Endodermal cell (in vitro differentiated cells): ENCODE results near the gene HTR6. TPM values are rescaled to one million over a fixed set of nuclear protein-coding genes. Genes with fewer than 3 reads are reported as not detected.

ENCODE experiments used
- DNase-seq: peaks from one replicate; pipeline ENCODE4 v3.0.0-alpha.2; 2017
- H3K27ac ChIP-seq: 2 replicates; pipeline ENCODE4 v1.5.1; 2013; ENCODE audit warnings: mild to moderate bottlenecking, low read depth, low read length, moderate library complexity
- H3K27me3 ChIP-seq: 2 replicates; pipeline ENCODE4 v1.6.1; 2013; ENCODE audit warnings: mild to moderate bottlenecking, low read length, moderate library complexity; ENCODE audit not compliant: insufficient read depth, control insufficient read depth, poor library complexity, severe bottlenecking
- H3K36me3 ChIP-seq: 2 replicates; pipeline ENCODE4 v1.7.0; 2013; ENCODE audit warnings: mild to moderate bottlenecking, low read length, moderate library complexity; ENCODE audit not compliant: control insufficient read depth, insufficient read depth
- H3K4me1 ChIP-seq: one replicate; pipeline ENCODE4 v1.7.0; 2013; ENCODE audit warnings: low read length; ENCODE audit not compliant: control insufficient read depth, insufficient read depth
- H3K4me3 ChIP-seq: 2 replicates; pipeline ENCODE4 v1.5.1; 2013; ENCODE audit warnings: mild to moderate bottlenecking, low read length, moderate library complexity
- H3K9ac ChIP-seq: 2 replicates; pipeline ENCODE4 v1.6.1; 2013; ENCODE audit warnings: mild to moderate bottlenecking, low read length, moderate library complexity; ENCODE audit not compliant: poor library complexity, severe bottlenecking; ENCODE audit errors: extremely low read depth
- H3K9me3 ChIP-seq: 2 replicates; pipeline ENCODE4 v1.6.1; 2013; ENCODE audit warnings: mild to moderate bottlenecking, low read length, moderate library complexity; ENCODE audit not compliant: control insufficient read depth
- H3K27ac Mint-ChIP-seq: 2 replicates; pipeline ENCODE4 v1.8.0; 2020; ENCODE audit warnings: mixed read lengths
- H3K27me3 Mint-ChIP-seq: 2 replicates; pipeline ENCODE4 v1.8.0; 2021; ENCODE audit warnings: mild to moderate bottlenecking, mixed read lengths; ENCODE audit not compliant: insufficient read depth
- H3K36me3 Mint-ChIP-seq: 2 replicates; pipeline ENCODE4 v1.8.0; 2020; ENCODE audit warnings: low read depth, mixed read lengths
- H3K4me1 Mint-ChIP-seq: 2 replicates; pipeline ENCODE4 v1.8.0; 2020; ENCODE audit warnings: mixed read lengths
- H3K4me3 Mint-ChIP-seq: 2 replicates; pipeline ENCODE4 v1.8.0; 2020; ENCODE audit warnings: mild to moderate bottlenecking, moderate library complexity, mixed read lengths
- H3K9me3 Mint-ChIP-seq: 2 replicates; pipeline ENCODE4 v1.8.0; 2020; ENCODE audit warnings: mild to moderate bottlenecking, mixed read lengths
- WGBS, 2 experiments: methylation state at CpG; one replicate each; pipeline versions ENCODE4 v1.1.5 to v1.1.7; 2013; ENCODE audit warnings: missing lambda C conversion rate in 2 of 2, mixed read lengths in 1 of 2; ENCODE audit not compliant: insufficient coverage in 1 of 2, insufficient read length in 1 of 2; 5-methylcytosine and 5-hydroxymethylcytosine counted together
- total RNA-seq, 2 donors: library from RNA; stranded (reverse); fragmentation: NEBNext Ultra II Directional in 1 of 2; extraction: Animal tissue kit (Norgen Biotek cat#: 25700) in 1 of 2; gene quantifications; 2 replicates in 1 of 2; 3 replicates in 1 of 2; pipeline ENCODE4 v1.2.1, GENCODE V29; 2021
- TF ChIP-seq, protein P1 (sequence below): fragments of 200-600 bp; sonication (generic); conservative IDR thresholded peaks from 2 replicates; pipeline ENCODE4 v1.5.0; 2021; ENCODE audit warnings: antibody characterized with exemption, mild to moderate bottlenecking

HTR6 gene
- total RNA-seq, 2 donors from 2014 or later, result 0.31 TPM; not detected in 1

DNA sequence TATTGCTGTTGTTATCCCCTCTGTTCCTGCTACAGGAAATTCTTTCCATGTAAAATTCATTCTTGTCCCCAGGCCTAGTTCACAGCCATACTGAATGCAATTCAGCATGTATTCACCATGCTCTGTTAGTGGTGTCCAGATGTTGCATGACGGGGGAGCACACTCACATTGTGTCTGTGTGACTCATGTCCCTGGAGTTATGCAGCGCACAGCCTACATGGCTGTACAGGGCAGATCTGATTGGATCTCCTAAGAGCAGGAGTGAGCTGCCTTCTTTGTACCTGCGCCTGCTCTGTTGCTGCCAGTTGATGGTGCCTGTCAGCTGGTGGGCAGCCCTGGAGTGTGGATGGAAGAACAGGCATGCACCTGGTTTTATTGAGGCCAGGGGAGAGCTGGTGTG is 17.6 kb downstream of the HTR6 start:
- TF ChIP-seq, protein P1, sequence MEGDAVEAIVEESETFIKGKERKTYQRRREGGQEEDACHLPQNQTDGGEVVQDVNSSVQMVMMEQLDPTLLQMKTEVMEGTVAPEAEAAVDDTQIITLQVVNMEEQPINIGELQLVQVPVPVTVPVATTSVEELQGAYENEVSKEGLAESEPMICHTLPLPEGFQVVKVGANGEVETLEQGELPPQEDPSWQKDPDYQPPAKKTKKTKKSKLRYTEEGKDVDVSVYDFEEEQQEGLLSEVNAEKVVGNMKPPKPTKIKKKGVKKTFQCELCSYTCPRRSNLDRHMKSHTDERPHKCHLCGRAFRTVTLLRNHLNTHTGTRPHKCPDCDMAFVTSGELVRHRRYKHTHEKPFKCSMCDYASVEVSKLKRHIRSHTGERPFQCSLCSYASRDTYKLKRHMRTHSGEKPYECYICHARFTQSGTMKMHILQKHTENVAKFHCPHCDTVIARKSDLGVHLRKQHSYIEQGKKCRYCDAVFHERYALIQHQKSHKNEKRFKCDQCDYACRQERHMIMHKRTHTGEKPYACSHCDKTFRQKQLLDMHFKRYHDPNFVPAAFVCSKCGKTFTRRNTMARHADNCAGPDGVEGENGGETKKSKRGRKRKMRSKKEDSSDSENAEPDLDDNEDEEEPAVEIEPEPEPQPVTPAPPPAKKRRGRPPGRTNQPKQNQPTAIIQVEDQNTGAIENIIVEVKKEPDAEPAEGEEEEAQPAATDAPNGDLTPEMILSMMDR, result no peak
- no peaks in the 10 kb centered on the region for H3K36me3 Mint-ChIP-seq
- H3K27me3 Mint-ChIP-seq, result peaks cover 3% of the 10 kb centered on the region

DNA sequence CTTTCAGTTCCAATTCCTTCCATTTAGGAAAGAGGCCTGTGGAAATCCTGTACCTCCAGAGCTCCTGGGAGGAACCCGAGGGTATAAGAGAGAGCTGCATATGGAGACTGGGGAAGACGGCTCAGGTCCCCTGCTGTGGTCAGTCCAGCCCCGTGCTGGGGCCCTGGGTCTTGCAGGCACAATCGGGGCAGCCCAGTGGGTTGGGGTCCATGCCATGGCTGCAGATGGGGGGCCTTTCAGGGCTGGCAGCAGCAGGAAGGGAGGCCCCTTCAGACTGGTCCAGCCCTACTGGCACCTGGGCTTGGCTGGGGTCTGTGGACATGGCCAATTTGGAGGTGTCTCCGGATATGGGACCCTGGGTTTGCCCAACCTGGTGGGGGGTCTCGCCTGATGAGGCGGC is 18.2 kb downstream of the HTR6 start:
- TF ChIP-seq, protein P1, result no peak
- no peaks in the 10 kb centered on the region for H3K4me1 ChIP-seq
- no peaks in the 10 kb centered on the region for H3K36me3 Mint-ChIP-seq
- no peak overlapping the region for H3K4me3 Mint-ChIP-seq
- no peak for DNase-seq
- peaks cover 3% of the 10 kb centered on the region for H3K27me3 Mint-ChIP-seq
- H3K9me3 ChIP-seq, result no peaks in the 10 kb centered on the region
- no peak overlapping the region for H3K4me3 ChIP-seq
- no peaks in the 10 kb centered on the region for H3K36me3 ChIP-seq
- H3K27ac Mint-ChIP-seq, result no peak overlapping the region
- H3K27me3 ChIP-seq, result no peaks in the 10 kb centered on the region
- WGBS, 2 experiments, result 74% methylated on average over 7 of the region's 7 CpGs; no CpG with 5 or more reads in 1 of the 2 experiments
- no peaks in the 10 kb centered on the region for H3K4me1 Mint-ChIP-seq
- H3K9ac ChIP-seq, result no peak overlapping the region
- H3K9me3 Mint-ChIP-seq, result no peaks in the 10 kb centered on the region
- H3K27ac ChIP-seq, result no peak overlapping the region

More for the DNA sequence above, 17.6 kb downstream of the HTR6 start:
- Histone ChIP-seq H3K9me3 (no peaks in the 10 kb centered on the region), H3K36me3 (no peaks in the 10 kb centered on the region), H3K27me3 (no peaks in the 10 kb centered on the region), H3K27ac (no peak overlapping the region), H3K4me1 (no peaks in the 10 kb centered on the region), H3K9ac (no peak overlapping the region), H3K4me3 (no peak overlapping the region)
- no peak overlapping the region for H3K27ac Mint-ChIP-seq
- no peaks in the 10 kb centered on the region for H3K4me1 Mint-ChIP-seq
- 78 to 87% methylated on average over 2 to 3 of the region's 3 CpGs for WGBS, 2 experiments
- DNase-seq, result no peak
- no peaks in the 10 kb centered on the region for H3K9me3 Mint-ChIP-seq
- no peak overlapping the region for H3K4me3 Mint-ChIP-seq

DNA sequence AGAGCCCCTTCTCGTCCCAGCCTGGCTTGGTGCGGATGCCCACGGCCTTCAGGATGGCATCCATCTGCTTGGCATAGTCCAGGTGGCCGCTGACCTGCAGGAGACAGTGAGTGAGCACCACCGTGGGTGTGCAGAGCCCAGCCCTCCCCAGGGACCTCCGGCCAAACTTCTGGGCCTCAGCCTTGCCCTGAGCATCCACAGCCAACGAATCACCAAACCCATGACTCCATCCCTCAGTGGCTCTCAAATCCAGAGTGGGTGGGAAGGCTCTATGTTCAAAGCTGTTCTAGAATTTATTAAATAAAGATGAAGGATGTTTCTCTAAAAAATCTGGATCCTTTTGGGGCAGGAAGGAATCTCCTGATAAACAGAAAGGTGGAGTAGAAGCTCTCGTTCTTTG is 18.7 kb downstream of the HTR6 start:
- no peak for DNase-seq
- 79 to 90% methylated on average over 2 to 8 of the region's 8 CpGs for WGBS, 2 experiments

More for the DNA sequence above, 18.7 kb downstream of the HTR6 start:
- Histone ChIP-seq H3K9ac (no peak overlapping the region), H3K9me3 (no peaks in the 10 kb centered on the region), H3K4me3 (no peak overlapping the region), H3K4me1 (no peaks in the 10 kb centered on the region), H3K36me3 (no peaks in the 10 kb centered on the region), H3K27ac (no peak overlapping the region), H3K27me3 (no peaks in the 10 kb centered on the region)
- Mint-ChIP-seq H3K9me3 (no peaks in the 10 kb centered on the region), H3K27ac (no peak overlapping the region), H3K4me1 (no peaks in the 10 kb centered on the region), H3K36me3 (no peaks in the 10 kb centered on the region), H3K27me3 (no peaks in the 10 kb centered on the region), H3K4me3 (no peak overlapping the region)
- TF ChIP-seq, protein P1, result no peak
